Amniotic epithelial cell (primary cell): ENCODE measurements around the gene C19orf67.

Experiments used
- DNase-seq: peaks from one replicate; pipeline ENCODE4 v3.0.0-alpha.2; 2010; ENCODE audit warnings: low read depth

Gene C19orf67

GRCh38 chr19:14107581-14108461 lies 22.2 kb upstream of the C19orf67 start:
- DNase-seq: peak; percentile 46

- no peak for DNase-seq
Observed at GRCh38 chr19:14106840-14107239, 21.3 kb upstream of the C19orf67 start.

GRCh38 chr19:14105680-14106079 lies 20.1 kb upstream of the C19orf67 start:
- no peak for DNase-seq

- DNase-seq: no peak
Observed at GRCh38 chr19:14103310-14103709, 17.7 kb upstream of the C19orf67 start.

GRCh38 chr19:14102756-14103155 lies 17.2 kb upstream of the C19orf67 start:
- no peak for DNase-seq

GRCh38 chr19:14102102-14102696 lies 16.6 kb upstream of the C19orf67 start:
- no peak for DNase-seq

GRCh38 chr19:14101003-14101545 lies 15.5 kb upstream of the C19orf67 start:
- no peak for DNase-seq

- no peak for DNase-seq
Observed at GRCh38 chr19:14097532-14098151, 12.1 kb upstream of the C19orf67 start.

- no peak for DNase-seq
Observed at GRCh38 chr19:14096272-14096992, 10.8 kb upstream of the C19orf67 start.

- no peak for DNase-seq
Observed at GRCh38 chr19:14094854-14095253, 9.3 kb upstream of the C19orf67 start.

- DNase-seq: no peak
Observed at GRCh38 chr19:14093117-14093823, 7.7 kb upstream of the C19orf67 start.

GRCh38 chr19:14091813-14092462 lies 6.4 kb upstream of the C19orf67 start:
- no peak for DNase-seq

- peak; percentile 52 for DNase-seq
Observed at GRCh38 chr19:14091081-14091812, 5.7 kb upstream of the C19orf67 start.

GRCh38 chr19:14090509-14091080 lies 5.0 kb upstream of the C19orf67 start, which contains the start of gene SAMD1:
TSS of gene SAMD1 (minus strand) at chr19:14090751.
- peak; percentile 84 for DNase-seq

GRCh38 chr19:14089662-14090508 lies 4.3 kb upstream of the C19orf67 start:
- DNase-seq: peak; percentile 70

GRCh38 chr19:14089412-14089661 lies 3.8 kb upstream of the C19orf67 start:
- DNase-seq: no peak

- no peak for DNase-seq
Observed at GRCh38 chr19:14088634-14089411, 3.2 kb upstream of the C19orf67 start.

- no peak for DNase-seq
Observed at GRCh38 chr19:14086098-14086497, 515 bp upstream of the C19orf67 start.

GRCh38 chr19:14082675-14082960 lies 3.0 kb downstream of the C19orf67 start:
- no peak for DNase-seq
